ENCODE results near the gene TM2D3.

TM2D3 gene

DNA sequence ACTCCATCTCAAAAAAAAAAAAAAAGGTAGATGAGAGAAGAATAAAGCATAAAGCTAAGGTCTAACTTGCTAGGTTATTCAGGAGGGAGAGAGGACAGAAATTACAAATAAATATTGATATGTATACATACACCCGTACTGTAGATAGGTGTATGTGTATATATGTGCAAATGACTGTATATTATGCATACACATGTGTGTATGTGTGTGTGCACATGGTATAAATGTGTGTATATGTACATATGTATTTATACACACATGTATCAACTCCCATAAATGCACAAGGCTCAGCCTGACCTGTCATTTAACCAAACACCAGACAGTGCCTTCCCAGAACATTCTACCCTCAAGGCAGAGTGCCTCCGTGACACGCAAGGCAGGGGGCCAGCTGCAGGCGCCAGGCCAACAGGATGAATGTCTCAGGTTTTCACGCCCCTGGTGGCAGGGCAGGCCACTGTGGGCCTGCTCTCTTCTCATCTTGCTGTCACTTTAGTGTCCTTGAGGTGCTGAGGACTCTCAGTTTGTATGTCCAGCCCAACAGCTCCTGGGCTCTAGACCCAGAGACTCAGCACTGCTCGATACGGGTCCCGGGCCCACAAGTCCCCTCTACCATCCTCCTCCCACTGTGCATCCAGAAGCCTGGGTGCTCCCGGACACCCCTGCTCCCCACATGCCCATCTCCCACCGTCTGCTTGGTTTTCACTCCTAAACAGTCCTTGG, 40.4 kb downstream of the TM2D3 start:
- no peak for TF ChIP-seq SPI1 (IDR thresholded peaks at IDR 0.05; ENCODE audit: borderline replicate concordance, low read depth)
- TF ChIP-seq, protein P1, sequence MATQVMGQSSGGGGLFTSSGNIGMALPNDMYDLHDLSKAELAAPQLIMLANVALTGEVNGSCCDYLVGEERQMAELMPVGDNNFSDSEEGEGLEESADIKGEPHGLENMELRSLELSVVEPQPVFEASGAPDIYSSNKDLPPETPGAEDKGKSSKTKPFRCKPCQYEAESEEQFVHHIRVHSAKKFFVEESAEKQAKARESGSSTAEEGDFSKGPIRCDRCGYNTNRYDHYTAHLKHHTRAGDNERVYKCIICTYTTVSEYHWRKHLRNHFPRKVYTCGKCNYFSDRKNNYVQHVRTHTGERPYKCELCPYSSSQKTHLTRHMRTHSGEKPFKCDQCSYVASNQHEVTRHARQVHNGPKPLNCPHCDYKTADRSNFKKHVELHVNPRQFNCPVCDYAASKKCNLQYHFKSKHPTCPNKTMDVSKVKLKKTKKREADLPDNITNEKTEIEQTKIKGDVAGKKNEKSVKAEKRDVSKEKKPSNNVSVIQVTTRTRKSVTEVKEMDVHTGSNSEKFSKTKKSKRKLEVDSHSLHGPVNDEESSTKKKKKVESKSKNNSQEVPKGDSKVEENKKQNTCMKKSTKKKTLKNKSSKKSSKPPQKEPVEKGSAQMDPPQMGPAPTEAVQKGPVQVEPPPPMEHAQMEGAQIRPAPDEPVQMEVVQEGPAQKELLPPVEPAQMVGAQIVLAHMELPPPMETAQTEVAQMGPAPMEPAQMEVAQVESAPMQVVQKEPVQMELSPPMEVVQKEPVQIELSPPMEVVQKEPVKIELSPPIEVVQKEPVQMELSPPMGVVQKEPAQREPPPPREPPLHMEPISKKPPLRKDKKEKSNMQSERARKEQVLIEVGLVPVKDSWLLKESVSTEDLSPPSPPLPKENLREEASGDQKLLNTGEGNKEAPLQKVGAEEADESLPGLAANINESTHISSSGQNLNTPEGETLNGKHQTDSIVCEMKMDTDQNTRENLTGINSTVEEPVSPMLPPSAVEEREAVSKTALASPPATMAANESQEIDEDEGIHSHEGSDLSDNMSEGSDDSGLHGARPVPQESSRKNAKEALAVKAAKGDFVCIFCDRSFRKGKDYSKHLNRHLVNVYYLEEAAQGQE (IDR thresholded peaks at IDR 0.05; ENCODE audit: insufficient replicate concordance, low read depth), result no peak
- no peak for TF ChIP-seq POLR2AphosphoS5 (IDR thresholded peaks at IDR 0.05; ENCODE audit: low read depth)
- TF ChIP-seq, protein P2, sequence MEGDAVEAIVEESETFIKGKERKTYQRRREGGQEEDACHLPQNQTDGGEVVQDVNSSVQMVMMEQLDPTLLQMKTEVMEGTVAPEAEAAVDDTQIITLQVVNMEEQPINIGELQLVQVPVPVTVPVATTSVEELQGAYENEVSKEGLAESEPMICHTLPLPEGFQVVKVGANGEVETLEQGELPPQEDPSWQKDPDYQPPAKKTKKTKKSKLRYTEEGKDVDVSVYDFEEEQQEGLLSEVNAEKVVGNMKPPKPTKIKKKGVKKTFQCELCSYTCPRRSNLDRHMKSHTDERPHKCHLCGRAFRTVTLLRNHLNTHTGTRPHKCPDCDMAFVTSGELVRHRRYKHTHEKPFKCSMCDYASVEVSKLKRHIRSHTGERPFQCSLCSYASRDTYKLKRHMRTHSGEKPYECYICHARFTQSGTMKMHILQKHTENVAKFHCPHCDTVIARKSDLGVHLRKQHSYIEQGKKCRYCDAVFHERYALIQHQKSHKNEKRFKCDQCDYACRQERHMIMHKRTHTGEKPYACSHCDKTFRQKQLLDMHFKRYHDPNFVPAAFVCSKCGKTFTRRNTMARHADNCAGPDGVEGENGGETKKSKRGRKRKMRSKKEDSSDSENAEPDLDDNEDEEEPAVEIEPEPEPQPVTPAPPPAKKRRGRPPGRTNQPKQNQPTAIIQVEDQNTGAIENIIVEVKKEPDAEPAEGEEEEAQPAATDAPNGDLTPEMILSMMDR (IDR thresholded peaks at IDR 0.05; ENCODE audit: insufficient read depth, low read length), result no peak
- no peak for TF ChIP-seq GABPA (IDR thresholded peaks at IDR 0.05; ENCODE audit: low read depth)
- no peaks in the 10 kb centered on the region for H3K27me3 ChIP-seq (ENCODE audit: insufficient read depth, poor library complexity, severe bottlenecking)
- no peak overlapping the region for H3K4me3 ChIP-seq (replicated peaks; ENCODE audit: insufficient read depth, low read length)
- DNase-seq (ENCODE audit: low read depth in 1 of 2, low spot score in 1 of 2), result no peak
- H3K27ac ChIP-seq (replicated peaks), result no peak overlapping the region

DNA sequence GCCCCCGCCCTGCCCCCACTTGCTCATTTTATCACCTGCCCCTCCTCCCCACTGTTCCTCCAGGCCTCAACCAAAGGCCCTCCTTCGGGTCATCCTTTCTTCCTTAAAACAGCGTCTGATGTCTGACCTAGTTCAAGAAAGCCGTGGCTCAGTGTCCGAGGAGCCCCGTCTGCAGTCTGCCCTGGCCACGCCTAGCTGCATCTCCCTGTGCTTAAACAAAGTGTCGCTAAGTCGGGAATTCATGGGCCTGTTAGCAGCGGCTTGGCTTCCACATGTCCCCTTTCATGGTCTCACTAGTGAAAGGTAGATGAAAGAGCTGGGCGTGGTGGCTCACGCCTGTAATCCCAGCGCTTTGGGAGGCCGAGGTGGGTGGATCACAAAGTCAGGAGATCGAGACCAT, 41.2 kb downstream of the TM2D3 start:
- TF ChIP-seq POLR2AphosphoS5 (IDR thresholded peaks at IDR 0.05; ENCODE audit: low read depth) (no peak), GABPA (IDR thresholded peaks at IDR 0.05; ENCODE audit: low read depth) (no peak), SPI1 (IDR thresholded peaks at IDR 0.05; ENCODE audit: borderline replicate concordance, low read depth) (no peak)
- TF ChIP-seq, protein P1 (IDR thresholded peaks at IDR 0.05; ENCODE audit: insufficient replicate concordance, low read depth), result no peak
- TF ChIP-seq, protein P2 (IDR thresholded peaks at IDR 0.05; ENCODE audit: insufficient read depth, low read length), result no peak
- Histone ChIP-seq H3K27ac (replicated peaks) (no peak overlapping the region), H3K4me3 (replicated peaks; ENCODE audit: insufficient read depth, low read length) (no peak overlapping the region), H3K27me3 (ENCODE audit: insufficient read depth, poor library complexity, severe bottlenecking) (no peaks in the 10 kb centered on the region)
- DNase-seq (ENCODE audit: low read depth in 1 of 2, low spot score in 1 of 2), result no peak

DNA sequence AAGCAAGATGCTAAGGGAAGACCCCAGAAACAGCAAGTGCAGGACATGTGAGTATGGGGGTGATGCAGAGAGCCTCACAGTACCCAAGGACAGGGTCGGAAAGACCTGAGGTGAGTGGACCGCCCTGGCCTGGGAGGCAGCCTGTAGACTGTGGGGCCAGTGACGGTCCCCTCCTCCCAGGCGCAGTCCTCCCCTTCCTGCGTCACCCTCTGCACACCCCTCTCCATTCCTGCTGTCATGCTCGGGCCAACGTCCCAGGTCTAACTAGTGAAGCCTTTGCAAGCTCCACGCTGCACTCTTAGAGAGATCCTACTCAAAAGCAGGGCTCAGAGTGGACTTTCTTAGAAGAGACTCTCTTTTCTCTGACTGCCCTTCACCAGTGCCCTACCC, 41.6 kb downstream of the TM2D3 start:
- no peak for DNase-seq (ENCODE audit: low read depth in 1 of 2, low spot score in 1 of 2)
- H3K4me3 ChIP-seq (replicated peaks; ENCODE audit: insufficient read depth, low read length), result no peak overlapping the region
- TF ChIP-seq GABPA (IDR thresholded peaks at IDR 0.05; ENCODE audit: low read depth) (no peak), POLR2AphosphoS5 (IDR thresholded peaks at IDR 0.05; ENCODE audit: low read depth) (no peak), SPI1 (IDR thresholded peaks at IDR 0.05; ENCODE audit: borderline replicate concordance, low read depth) (no peak)
- TF ChIP-seq, protein P2 (IDR thresholded peaks at IDR 0.05; ENCODE audit: insufficient read depth, low read length), result no peak
- TF ChIP-seq, protein P1 (IDR thresholded peaks at IDR 0.05; ENCODE audit: insufficient replicate concordance, low read depth), result no peak

More for the DNA sequence above, 41.6 kb downstream of the TM2D3 start:
- Histone ChIP-seq H3K27ac (replicated peaks) (no peak overlapping the region), H3K27me3 (ENCODE audit: insufficient read depth, poor library complexity, severe bottlenecking) (no peaks in the 10 kb centered on the region)

Data from HL-60 (cell line).